Activated naive CD4-positive, alpha-beta T cell treated with Interleukin-2 at 50 U/mL for 16 hours (primary cell): ENCODE data around the gene NPC1.
"Not testable (repeated sequence)": the region's sequence is repeated elsewhere in the genome, so short reads cannot be mapped to it uniquely, and the experiment has no call there.

Source experiments
- DNase-seq: peaks from one replicate; pipeline ENCODE4 v3.0.0-alpha.2; 2020

Gene NPC1

DNA sequence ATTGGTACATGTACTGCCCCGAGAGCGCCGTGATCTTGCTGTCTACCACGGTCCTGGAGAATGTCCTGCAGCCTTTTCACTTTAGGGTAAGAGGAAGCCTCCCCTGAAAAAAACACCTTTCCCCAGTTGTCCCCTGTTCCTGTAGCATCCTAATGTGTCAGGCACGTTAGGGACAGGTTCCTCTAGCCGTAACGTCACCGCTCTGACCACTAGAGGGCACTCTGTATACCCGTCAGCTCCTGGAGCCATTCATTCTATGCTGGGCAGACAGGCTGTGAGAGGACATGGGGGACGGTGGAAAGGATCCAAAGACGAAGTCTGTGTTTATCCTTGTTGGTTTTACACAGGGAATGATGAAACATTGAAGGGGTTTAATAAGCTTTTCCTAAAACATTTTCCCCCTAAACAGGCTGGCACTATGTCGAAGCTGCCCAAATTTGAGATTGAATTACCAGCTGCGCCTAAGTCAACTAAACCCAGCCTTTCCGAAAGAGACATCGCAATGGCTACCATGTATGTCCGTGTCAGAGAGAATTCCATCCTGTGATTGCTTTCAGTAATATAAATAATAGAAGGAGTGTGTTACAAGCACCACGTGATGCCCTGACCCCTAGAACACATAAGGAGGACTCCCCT lies 70.3 kb downstream of the NPC1 start:
- peak; percentile 77 for DNase-seq

DNA sequence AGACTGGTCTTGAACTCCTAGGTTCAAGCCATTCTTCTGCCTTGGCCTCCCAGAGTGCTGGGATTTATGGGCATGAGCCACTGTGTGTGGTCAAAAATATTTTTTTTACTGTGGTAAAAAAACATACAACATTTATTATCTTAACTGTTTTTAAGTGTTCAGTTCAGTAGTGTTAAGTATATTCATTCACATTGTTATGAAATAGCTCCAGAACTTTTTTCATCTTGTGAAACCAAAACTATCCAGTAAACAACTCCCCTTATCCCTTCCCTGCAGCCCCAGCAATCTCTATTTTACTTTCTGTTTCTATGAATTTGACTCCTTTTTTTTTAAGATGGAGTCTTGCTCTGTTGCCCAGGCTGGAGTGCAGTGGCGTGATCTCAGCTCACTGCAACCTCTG lies 73.7 kb downstream of the NPC1 start:
- no peak for DNase-seq

DNA sequence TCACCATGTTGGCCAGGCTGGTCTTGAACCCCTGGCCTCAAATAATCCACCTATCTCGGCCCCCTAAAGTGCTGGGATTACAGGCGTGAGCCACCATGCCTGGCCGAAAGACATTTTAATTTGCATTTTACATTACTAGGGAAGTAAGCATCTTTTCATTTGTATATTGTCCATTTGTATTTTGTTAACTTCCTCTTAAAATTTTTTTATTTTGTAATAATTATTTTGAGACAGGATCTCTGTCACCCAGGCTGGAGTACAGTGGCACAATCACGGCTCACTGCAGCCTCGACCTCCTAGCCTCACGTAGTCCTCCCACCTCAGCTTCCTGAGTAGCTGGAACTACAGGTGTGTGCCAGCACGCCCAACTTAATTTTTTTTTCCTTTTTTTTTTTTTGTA lies 74.1 kb downstream of the NPC1 start:
- not testable (repeated sequence) for DNase-seq

DNA sequence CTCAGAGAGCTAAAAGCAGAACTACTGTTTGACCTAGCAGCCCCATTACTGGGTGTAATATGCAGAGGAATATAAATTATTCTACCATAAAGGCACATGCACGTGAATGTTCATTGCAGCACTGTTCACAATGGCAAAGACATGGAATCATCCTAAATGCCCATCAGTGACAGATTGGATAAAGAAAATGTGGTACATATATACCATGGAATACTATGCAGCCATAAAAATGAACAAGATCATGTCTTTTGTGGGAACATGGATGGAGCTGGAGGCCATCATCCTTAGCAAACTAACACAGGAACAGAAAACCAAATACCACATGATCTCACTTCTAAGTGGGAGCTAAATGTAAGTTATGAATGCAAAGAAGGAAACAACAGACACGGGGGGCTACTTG lies 75.4 kb downstream of the NPC1 start:
- not testable (repeated sequence) for DNase-seq

DNA sequence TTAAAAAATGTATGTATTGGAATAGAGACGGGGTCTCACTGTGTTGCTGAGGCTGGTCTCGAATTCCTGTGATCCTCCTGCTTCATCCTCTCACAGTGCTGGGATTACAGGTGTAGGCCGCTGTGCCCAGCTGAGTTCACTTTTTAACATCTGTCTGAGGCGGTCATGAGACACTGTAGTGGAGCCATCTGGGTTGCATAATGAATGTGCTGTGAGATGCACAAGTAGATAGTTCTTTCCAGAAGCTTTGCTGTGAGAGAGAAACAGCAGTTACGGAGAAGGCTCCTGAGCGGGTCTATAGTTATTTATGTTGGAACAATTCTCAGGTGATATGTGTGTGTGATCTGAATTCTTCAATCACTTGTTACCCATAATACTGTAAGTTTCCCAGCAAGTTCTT lies 79.9 kb downstream of the NPC1 start:
- no peak for DNase-seq

DNA sequence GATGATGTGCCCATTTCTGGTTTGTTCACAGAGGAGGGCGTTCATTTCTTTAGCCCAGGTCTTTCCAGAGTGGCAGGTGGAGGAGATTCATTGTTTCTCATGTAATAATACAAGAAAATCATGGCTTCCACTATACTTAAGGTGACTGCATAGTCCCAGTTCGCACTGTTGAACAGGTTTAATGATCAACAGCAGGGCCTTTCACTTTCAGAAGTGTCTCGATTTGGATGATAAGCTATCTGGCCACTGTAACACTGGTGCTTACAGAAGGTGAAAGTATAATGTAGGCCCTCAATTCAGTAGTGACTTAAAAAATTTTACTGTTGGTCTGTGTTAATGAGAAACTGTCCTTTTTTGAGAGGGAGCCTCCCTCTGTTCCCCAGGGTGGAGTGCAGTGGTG lies 81.6 kb downstream of the NPC1 start:
- DNase-seq: peak; percentile 7

DNA sequence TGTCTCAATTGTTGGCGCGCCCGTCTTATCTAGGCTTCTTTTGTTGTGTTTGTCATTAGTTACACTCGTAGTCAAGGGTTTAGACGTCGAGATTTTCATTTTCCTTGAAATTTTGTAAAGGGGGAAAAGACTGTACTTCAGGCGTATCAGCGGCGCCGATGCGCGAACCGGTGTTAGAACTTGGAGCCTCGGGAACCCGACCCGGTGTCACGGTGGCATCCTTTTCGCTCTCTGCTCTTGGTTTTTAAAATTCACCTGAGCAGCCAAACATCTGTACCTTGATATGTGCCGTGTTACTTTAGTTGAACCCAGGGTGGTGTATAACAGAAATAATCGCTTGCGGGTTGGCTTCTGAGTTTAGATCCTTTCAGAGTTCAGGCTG lies 82.4 kb downstream of the NPC1 start:
- peak; percentile 21 for DNase-seq

DNA sequence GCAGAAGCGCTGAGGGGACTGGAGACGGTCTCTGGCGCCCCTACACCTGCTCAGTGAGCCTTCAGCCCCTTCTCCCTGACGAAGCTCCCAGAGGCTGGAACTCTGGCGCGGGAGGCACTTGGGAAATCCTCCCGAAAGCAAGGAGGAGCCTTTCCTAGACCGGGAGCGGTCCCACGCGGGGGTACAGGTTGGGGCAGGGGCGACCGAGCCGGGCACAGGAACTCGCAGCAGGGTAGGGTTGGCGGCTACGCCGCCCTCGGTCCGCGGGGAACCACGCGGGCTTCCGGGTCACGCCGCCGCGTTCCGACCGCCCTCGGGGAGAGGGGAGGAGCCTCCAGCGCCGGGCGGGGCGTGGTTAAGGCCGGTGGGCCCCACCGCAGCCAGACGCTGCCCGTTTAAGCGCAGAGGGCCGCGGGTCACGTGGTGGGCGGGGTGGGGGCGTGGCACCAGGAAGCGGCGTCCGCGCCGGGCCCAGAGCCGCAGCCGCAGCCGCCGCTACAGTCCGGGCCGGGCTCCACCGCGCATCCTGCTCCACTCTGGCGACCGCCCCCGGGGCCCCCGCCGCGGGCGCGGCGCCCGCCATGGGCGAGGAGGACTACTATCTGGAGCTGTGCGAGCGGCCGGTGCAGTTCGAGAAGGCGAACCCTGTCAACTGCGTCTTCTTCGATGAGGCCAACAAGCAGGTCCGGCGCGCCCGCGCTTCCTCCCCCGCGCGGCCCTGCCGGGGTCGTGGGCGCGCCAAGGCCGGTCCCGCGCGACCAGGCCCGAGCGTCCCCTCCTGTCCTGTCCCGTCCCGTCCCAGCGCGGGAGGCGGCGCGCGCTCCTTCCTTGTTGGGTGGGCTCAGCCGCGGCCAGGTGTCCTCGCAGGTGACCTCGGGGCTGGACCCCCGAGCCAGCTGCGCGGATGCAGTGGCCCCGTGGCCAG lies 83.0 kb downstream of the NPC1 start, which contains the start of gene RMC1:
Gene RMC1, plus strand, starts transcription at position 474 of the 925 bp plus-strand sequence. Its CDS starts 108 bp downstream, at position 582.
- DNase-seq: peak; percentile 99

DNA sequence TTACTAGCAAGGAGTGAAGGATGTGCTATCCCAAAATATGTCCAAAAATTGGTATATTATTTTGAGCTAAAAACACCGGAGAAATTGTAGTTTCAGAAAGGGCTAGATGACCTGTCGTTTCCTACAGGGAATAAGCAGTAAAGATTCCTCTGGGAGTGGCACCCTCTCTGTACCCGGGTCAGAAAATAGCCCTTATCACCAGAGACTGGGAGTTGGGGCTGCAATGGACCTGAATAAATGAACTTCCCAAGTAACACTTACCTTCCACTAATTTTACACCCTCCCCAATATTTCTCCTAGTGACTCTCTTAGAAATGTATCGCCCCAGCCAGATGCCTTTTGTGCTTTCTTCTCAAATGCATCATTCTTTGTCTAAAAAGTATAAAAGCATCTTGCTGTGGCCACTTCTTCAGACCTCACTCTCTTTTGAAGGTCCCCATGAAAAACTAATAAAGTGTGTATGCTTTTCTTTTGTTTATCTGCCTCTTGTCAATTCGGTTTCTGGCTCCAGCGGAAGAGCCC lies 83.7 kb downstream of the NPC1 start:
- DNase-seq: no peak

DNA sequence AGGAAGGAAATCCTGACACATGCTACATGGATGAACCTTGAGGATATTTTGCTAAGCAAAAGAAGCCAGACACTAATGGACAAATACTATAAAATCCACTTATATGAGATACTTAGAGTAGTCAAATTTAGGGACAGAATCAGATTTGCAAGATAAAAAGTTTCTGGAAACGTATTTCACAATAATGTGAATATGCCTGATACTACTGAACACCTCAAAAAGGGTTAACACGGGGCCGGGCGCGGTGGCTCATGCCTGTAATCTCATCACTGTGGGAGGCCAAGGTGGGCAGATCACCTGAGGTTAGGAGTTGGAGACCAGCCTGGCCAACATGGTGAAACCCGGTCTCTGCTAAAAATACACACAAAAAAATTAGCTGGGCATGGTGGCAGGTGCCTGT lies 84.7 kb downstream of the NPC1 start:
- DNase-seq: no peak

DNA sequence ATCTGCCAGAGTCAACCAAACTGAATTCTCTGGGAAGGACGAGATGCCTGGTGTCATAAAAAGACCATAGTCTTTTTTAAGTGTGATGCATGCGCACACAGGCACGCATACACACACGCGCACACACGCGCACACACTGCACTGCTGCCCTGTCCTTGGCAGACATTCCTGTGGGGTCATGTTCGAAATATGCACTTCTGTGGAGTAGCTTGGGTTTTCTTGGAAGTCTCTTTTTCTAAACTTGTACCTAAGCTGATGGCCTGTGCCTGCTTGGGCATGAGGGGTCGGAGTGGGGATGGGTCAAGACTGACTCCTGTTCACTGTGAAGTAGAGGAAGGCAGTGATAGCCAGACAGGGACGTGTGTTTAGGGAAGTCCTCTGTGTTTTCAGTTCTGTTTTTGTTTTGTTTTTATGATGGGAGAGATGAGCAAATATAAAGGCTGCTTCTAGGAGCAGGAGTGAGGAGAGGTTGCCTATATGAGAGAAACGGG lies 87.0 kb downstream of the NPC1 start:
- no peak for DNase-seq

DNA sequence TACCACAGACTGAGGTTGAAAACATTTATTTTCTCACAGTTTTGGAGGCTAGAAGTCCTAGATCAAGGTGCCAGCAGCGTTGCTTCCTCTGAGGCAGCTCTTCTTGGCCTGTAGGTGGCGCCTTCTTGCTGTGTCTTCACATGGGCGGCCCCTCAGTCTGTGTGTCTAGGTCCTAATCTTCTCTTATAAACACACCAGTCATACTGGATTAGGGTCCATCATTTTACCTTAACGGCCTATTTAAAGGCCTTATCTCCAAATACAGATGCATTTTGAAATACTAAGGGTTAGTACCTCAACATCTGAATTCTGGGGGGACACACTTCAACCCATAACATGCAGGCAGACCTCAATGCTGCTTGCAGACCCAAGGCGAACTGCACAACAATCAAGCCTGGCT lies 87.4 kb downstream of the NPC1 start:
- DNase-seq: peak; percentile 71

DNA sequence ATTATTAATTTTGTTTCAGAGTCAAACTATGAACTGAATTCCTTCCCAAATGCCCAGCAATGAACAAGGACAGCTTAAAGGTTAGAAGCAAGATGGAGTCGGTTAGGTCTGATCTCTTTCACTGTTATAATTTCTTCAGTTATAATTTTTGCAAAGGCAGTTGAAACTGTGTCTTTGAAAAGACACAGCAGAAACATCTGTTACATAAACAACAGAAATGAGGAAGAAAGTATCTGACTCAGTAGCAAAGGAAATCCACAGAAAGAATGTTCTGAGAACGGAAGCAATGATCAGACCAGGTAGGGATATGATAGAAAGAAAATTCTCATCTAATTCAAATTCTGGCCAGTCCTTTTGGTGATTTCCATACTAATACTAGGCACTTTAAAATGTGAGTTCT lies 88.2 kb downstream of the NPC1 start:
- no peak for DNase-seq

DNA sequence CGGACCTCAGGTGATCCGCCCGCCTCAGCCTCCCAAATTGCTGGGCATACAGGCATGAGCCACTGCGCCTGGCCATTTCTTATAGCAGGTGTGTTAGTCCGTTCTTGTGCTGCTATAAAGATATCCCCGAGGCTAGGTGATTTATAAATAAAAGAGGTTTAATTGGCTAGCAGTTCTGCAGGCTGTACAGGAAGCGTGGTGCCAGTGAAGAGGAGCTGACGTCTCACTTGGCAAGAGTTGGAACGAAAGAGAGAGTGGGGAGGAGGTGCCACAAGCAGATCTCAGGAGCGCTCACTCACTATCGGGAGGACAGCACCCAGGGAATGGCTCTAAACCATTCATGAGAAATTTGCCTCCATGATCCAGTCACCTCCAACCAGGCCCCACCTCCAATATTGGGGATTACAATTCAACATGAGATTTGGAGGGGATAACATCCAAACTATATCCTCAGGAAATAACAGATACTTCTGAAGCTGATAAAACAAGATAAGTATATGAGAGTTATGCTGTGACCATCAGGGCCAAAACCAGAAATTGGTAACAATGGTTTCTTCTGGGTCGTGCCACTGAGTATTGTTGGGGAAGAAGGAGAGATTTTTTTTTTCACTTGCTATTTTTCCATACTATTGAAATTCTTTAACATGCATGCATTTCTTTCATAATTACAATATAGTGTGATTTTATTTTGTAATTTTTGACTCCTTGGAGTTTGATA lies 90.4 kb downstream of the NPC1 start:
- no peak for DNase-seq

DNA sequence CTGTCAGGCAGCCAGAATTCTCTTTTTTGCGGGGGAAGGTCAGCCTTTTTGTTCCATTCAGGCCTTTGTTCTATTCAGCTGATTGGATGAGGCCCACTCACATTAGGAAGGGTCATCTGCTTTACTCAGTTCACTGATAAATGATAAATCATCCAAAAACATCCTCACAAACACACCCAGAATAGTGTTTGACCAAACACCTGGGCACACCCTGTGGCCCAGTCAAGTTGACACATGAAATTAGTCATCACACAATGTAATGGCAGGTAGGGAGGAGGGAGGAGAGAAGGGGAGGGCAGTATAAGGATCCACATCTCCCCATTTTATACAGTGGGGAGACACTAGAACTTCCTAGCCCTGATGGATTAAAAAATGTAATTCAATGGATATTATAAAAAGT lies 91.3 kb downstream of the NPC1 start:
- DNase-seq: no peak

DNA sequence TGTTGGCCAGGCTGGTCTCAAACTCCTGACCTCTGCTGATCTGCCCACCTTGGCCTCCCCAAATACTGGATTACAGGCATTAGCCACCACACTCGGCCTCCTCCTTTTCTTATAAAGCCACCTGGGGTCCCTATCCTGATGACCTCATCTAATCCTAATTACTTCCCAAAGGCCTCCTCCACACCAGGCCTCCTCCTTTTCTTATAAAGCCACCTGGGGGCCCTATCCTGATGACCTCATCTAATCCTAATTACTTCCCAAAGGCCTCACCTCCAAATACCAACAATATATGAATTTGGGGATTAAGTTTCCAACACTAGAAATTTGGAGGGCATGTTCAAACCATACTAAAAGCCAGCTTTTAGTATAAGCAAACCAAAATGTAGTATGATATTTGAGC lies 92.7 kb downstream of the NPC1 start:
- DNase-seq: no peak

DNA sequence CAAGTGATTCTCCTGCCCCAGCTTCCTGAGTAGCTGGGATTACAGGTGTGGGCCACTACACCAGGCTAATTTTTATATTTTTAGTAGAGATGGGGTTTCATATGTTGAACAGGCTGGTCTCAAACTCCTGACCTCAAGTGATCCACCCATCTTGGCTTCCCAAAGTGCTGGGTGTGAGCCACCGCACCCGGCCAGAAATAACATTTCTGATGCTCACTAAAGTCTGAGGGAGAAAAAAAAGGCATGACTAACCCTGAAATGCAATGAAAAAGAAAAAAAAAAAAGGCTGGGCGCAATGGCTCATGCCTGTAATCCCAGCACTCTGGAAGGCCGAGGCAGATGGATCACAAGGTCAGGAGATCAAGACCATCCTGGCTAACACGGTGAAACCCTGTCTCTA lies 96.7 kb downstream of the NPC1 start:
- not testable (repeated sequence) for DNase-seq

DNA sequence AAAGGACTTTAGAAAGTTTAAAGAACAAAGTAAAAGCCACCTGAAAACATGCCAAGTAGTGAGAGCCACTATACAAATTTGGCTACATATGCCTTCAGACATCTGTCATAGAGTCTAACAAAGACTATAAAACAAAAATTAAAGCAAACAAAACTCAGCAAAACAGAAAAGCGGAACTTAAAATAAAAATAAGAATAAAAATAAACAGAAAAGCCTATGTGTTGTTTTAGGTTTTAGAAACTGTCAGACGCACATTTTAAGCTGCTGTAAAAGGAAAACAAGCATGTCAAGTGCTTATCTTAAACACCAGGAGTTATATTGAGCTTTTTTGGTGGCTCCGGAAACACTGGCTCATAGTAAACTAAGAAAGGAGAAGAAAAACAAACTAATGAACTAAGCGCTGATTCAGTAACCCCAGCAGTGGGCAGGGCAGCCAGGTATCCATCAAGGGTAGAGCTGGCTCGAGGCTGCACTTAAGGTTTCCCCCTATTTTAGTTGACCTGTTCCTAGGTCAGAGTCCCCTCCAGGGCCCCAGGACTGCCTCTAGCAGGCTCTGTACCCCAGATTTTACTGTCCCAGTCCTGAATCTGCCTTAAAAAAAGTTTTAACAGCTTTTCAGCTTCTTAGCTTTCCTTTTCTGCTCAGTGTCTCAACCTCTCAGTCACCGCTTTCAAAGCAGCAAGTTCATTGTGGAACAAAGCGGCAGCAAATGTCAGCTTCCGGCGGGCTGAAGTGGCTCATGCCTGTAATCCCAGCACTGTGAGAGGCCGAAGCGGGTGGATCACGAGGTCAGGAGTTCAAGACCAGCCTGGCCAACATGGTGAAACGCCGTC lies 98.4 kb downstream of the NPC1 start:
- peak; percentile 26 for DNase-seq

DNA sequence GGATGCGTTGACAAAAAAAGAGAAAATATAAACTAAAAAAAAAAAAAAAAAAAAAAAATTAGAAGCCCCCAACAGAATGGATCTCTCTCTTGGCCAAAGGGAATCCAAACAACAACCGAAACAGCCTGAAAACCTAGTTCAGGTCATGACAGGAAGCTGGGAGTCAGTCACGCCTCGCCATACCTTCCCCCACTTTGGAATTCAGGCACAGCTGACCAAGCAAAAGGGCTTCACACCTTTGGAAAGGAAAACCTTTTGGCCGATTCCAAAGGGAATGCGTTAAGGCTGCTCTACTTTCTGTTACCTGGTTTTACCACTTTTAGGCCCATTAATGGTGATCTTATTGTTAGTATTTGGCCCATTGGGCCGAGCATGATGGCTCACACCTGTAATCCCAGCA lies 100.9 kb downstream of the NPC1 start:
- DNase-seq: no peak

DNA sequence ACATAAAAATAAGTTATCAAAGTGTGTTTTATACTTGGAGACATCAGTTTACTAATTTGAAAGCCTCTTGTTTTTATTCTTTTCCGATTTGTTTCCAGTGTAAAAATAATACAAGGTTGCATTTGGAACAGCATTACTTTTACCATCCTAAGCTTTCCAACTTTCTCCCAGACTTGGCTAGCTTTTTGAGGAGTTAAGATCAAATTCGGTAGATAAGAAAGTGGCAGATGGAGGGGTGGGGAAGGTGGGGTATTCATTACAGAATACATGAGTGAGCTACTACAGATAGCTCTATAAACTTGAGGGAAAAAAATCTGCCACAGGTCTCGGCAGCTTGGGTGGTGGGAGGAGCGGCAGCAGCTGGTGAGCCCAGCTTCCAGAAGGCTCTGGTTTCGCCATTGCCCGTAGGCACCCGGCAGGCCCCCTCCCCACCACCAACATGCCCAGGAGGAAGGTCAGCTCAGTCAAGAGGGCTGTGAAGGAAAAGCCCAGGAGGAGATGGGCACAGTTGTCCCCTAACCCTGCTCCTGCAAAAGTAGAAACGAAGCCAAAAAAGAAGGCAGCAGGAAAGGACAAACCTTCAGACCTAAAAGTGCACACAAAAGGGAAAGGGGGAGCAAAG lies 101.6 kb downstream of the NPC1 start:
- no peak for DNase-seq
